K562 (cell line): ENCODE data around the gene RTBDN. TPM values are rescaled to one million over a fixed set of nuclear protein-coding genes. Genes with fewer than 3 reads are reported as not detected.
A peak's percentile ranks its signal among the peaks of the same experiment; 100 is the strongest.

Source experiments
- ATAC-seq: fragments of 200-7000 bp; cut with Tn5 transposase; 3 replicates; pipeline ENCODE4 v1.9.1; 2020; ENCODE audit warnings: moderate library complexity
- BruUV-seq: library from RNA; stranded (reverse); fragments of 400-500 nt; replicated peaks from 2 replicates; lab custom pipeline; 2021; lab: Mats Ljungman, UMichigan
- CTCF ChIA-PET: fragments of 300-600 bp; formaldehyde crosslinking; extraction: SDS; loops from one replicate; lab custom pipeline; 2021; ENCODE audit warnings: low intra/inter-chr PET ratio; lab: Yijun Ruan, JAX
- POLR2A ChIA-PET: fragments of 300-600, 350-650 bp; sonication (Branson Sonifier 250); formaldehyde crosslinking; extraction: SDS; loops from one replicate; lab custom pipeline; 2021; ENCODE audit warnings: antibody characterized with exemption, inconsistent platforms; lab: Yijun Ruan, JAX
- DNase-seq, 4 experiments: peaks; one replicate each; pipeline versions ENCODE4 v3.0.0 to v3.0.0-alpha.2; 2011 to 2018; ENCODE audit warnings: low spot score in 3 of 4, mixed read lengths in 3 of 4; ENCODE audit errors: extremely low read depth in 1 of 4
- FAIRE-seq: peaks from 2 replicates; lab custom pipeline; 2011; peaks lifted over from hg19 to GRCh38; lab: Jason Lieb, UNC
- H2AFZ ChIP-seq: 2 replicates; pipeline ENCODE4 v1.6.0; 2011; ENCODE audit warnings: low read depth, low read length, control low read depth, inconsistent platforms
- H3K27ac ChIP-seq: fragments of 200-600 bp; 3 replicates; pipeline ENCODE4 v1.8.0; 2011; ENCODE audit warnings: low read depth, mild to moderate bottlenecking, control low read depth, inconsistent platforms, low read length, moderate library complexity, mixed read lengths; ENCODE audit errors: extremely low read depth
- H3K27me3 ChIP-seq, 2 experiments: fragments of 300-600 bp in 1 of 2; 2 replicates in 1 of 2; 3 replicates in 1 of 2; pipeline versions ENCODE4 v1.6.0 to v1.8.0; 2011; ENCODE audit warnings: inconsistent platforms in 2 of 2, low read length in 2 of 2, mild to moderate bottlenecking in 1 of 2, mixed read lengths in 1 of 2, moderate library complexity in 1 of 2; ENCODE audit not compliant: control insufficient read depth in 2 of 2, insufficient read depth in 2 of 2
- H3K36me3 ChIP-seq: fragments of 300-600 bp; 3 replicates; pipeline ENCODE4 v1.8.0; 2011; ENCODE audit warnings: mild to moderate bottlenecking, low read length, inconsistent platforms; ENCODE audit not compliant: control insufficient read depth, insufficient read depth
- H3K4me1 ChIP-seq, 2 experiments: fragments of 200-600 bp in 1 of 2; replicated peaks in 1 of 2; 2 replicates in 1 of 2; 3 replicates in 1 of 2; pipeline versions ENCODE4 v1.5.1 to v1.8.0; 2011; ENCODE audit warnings: inconsistent platforms in 2 of 2, low read length in 2 of 2, mild to moderate bottlenecking in 1 of 2, mixed read lengths in 1 of 2, moderate library complexity in 1 of 2; ENCODE audit not compliant: control insufficient read depth in 2 of 2, insufficient read depth in 2 of 2
- H3K4me2 ChIP-seq: 2 replicates; pipeline ENCODE4 v1.6.1; 2011; ENCODE audit warnings: low read length, control low read depth, inconsistent platforms, mixed read lengths; ENCODE audit not compliant: insufficient read depth
- H3K4me3 ChIP-seq: fragments of 200-600 bp; sonication (generic), shearing (Covaris generic); 2 replicates; pipeline ENCODE4 v1.5.1; 2016; ENCODE audit warnings: control low read depth, inconsistent platforms
- H3K79me2 ChIP-seq: fragments of 200-600 bp; 3 replicates; pipeline ENCODE4 v1.8.0; 2011; ENCODE audit warnings: low read length, inconsistent platforms; ENCODE audit not compliant: control insufficient read depth, insufficient read depth
- H3K9ac ChIP-seq, 2 experiments: 2 replicates each; pipeline versions ENCODE4 v1.6.0 to v1.6.1; 2011; ENCODE audit warnings: low read depth in 2 of 2, low read length in 2 of 2, control low read depth in 1 of 2, inconsistent platforms in 1 of 2, mild to moderate bottlenecking in 1 of 2, mixed read lengths in 1 of 2; ENCODE audit not compliant: insufficient read depth in 1 of 2
- H3K9me1 ChIP-seq: one replicate; pipeline ENCODE4 v1.6.0; 2011; ENCODE audit warnings: inconsistent platforms, mild to moderate bottlenecking, low read length, moderate library complexity; ENCODE audit not compliant: control insufficient read depth, insufficient read depth
- H3K9me3 ChIP-seq: replicated peaks from 2 replicates; pipeline ENCODE4 v1.5.1; 2011; ENCODE audit warnings: low read depth, low read length, inconsistent platforms; ENCODE audit not compliant: control insufficient read depth, insufficient read depth
- H4K20me1 ChIP-seq: replicated peaks from 2 replicates; pipeline ENCODE4 v1.6.1; 2011; ENCODE audit warnings: low read length, inconsistent platforms, mixed read lengths; ENCODE audit not compliant: control insufficient read depth, insufficient read depth
- ADNP ChIP-seq: fragments of 200-800 bp; sonication (Bioruptor generic); IDR thresholded peaks from 2 replicates; pipeline ENCODE4 v1.6.1; 2016; ENCODE audit warnings: missing genetic modification characterization, missing compliant biosample characterization
- BRF2 ChIP-seq: IDR thresholded peaks from 3 replicates; pipeline ENCODE4 v1.6.1; 2011; ENCODE audit warnings: borderline replicate concordance, mild to moderate bottlenecking; ENCODE audit not compliant: insufficient read length, insufficient read depth
- CBFB ChIP-seq: sonication (generic); formaldehyde crosslinking; IDR thresholded peaks from 2 replicates; pipeline ENCODE4 v1.4.0; 2020; ENCODE audit warnings: mild to moderate bottlenecking, missing genetic modification reagents
- CEBPZ ChIP-seq: fragments of 150-350 bp; IDR thresholded peaks from 2 replicates; pipeline ENCODE4 v1.6.1; 2014; ENCODE audit warnings: low read depth, mild to moderate bottlenecking, low read length, borderline replicate concordance
- NKRF ChIP-seq: fragments of 450-650 bp; IDR thresholded peaks from 2 replicates; pipeline ENCODE4 v1.6.1; 2016; ENCODE audit warnings: borderline replicate concordance
- NR2C1 ChIP-seq, 2 experiments: fragments of 450-650 bp; IDR thresholded peaks; 2 replicates each; pipeline ENCODE4 v1.6.1; 2017; ENCODE audit warnings: mild to moderate bottlenecking in 2 of 2, antibody characterized with exemption in 1 of 2, inconsistent platforms in 1 of 2, missing compliant biosample characterization in 1 of 2, missing genetic modification characterization in 1 of 2
- PYGO2 ChIP-seq: fragments of 450-650 bp; IDR thresholded peaks from 2 replicates; pipeline ENCODE4 v1.6.1; 2016; ENCODE audit warnings: mild to moderate bottlenecking, missing genetic modification characterization, moderate library complexity, missing compliant biosample characterization
- XRCC5 ChIP-seq: fragments of 200-400 bp; formaldehyde crosslinking; IDR thresholded peaks from 2 replicates; pipeline ENCODE4 v1.6.1; 2017; ENCODE audit warnings: low read depth, mild to moderate bottlenecking, low read length
- ZBED1 ChIP-seq: IDR thresholded peaks from 2 replicates; pipeline ENCODE4 v1.6.1; 2014
- ZBTB43 ChIP-seq: sonication (generic); formaldehyde crosslinking; IDR thresholded peaks from 2 replicates; pipeline ENCODE4 v1.8.0; 2023; ENCODE audit warnings: mild to moderate bottlenecking, missing genetic modification reagents
- ZNF197 ChIP-seq: fragments of 200-800 bp; sonication (Bioruptor generic); IDR thresholded peaks from 2 replicates; pipeline ENCODE4 v1.6.1; 2016; ENCODE audit warnings: low read depth, missing genetic modification characterization, missing compliant biosample characterization
- ZNF232 ChIP-seq: sonication (generic); formaldehyde crosslinking; IDR thresholded peaks from 2 replicates; pipeline ENCODE4 v1.8.0; 2022; ENCODE audit warnings: mild to moderate bottlenecking, missing genetic modification reagents
- WGBS: fragments of 100-300 bp; shearing (Covaris generic); methylation state at CpG from one replicate; pipeline ENCODE4 v1.1.6; 2016; ENCODE audit warnings: low coverage, mixed read lengths; ENCODE audit not compliant: insufficient coverage; ENCODE audit errors: missing lambda C conversion rate; 5-methylcytosine and 5-hydroxymethylcytosine counted together
- in situ Hi-C: fragments of 300-500 bp; cut with MboI; formaldehyde crosslinking; loops from 4 replicates; pipeline ENCODE4 v1.15.0; 2018; ENCODE audit warnings: inconsistent platforms, mixed read lengths
- intact Hi-C: fragments of 100-400 bp; cut with micrococcal nuclease; formaldehyde crosslinking; loops from 2 replicates; pipeline ENCODE4 v1.14.2; 2022
- polyA plus RNA-seq, 8 experiments: library from polyadenylated mRNA; depleted of rRNA in 4 of 8; stranded (reverse) in 5 of 8; unstranded in 3 of 8; fragments of >200 nt; fragmentation: Nextera tagmentation in 2 of 8; fragmentation: Illumina TruSeq in 1 of 8; extraction: Ambion mirVana in 2 of 8; extraction: Trizol in 1 of 8; gene quantifications; 2 replicates each; pipeline versions ENCODE4 v1.2.1 to v1.2.3, GENCODE V29; 2011 to 2014; ENCODE audit warnings: inconsistent platforms in 1 of 8, missing spikeins in 1 of 8
- total RNA-seq, 7 experiments: library from RNA; depleted of rRNA in 6 of 7; stranded (reverse); fragments of >200 nt in 6 of 7; fragmentation: Illumina TruSeq in 2 of 7; extraction: Trizol in 2 of 7; gene quantifications; 2 replicates each; pipeline versions ENCODE4 v1.2.1 to v1.2.3, GENCODE V29; 2011 to 2021; ENCODE audit warnings: low replicate concordance in 1 of 7

The RTBDN gene
- total and polyA plus RNA-seq, 9 of the 15 experiments (the other 6 are each of a cell fraction or from before 2014, with no cell fraction given) = 0.20 to 2.3 (median 0.72) TPM; not detected in 1

- intact Hi-C loops = no loop called here
- no peaks in the 10 kb centered on the region for H3K27me3 ChIP-seq
- peaks cover 28% of the 10 kb centered on the region; the same call in 2 of the 3 replicates for H3K36me3 ChIP-seq
- no peak overlapping the region for H3K27ac ChIP-seq
- no peak overlapping the region for H3K4me3 ChIP-seq
- no peak overlapping the region for H3K9ac ChIP-seq
- H4K20me1 ChIP-seq = no peaks in the 10 kb centered on the region
- H3K79me2 ChIP-seq = 0 out of 3 replicates have a peak, but pooled peaks cover 2% of the 10 kb centered on the region
- ATAC-seq = no peak
- no TSS peak for BruUV-seq
- H2AFZ ChIP-seq = no peak overlapping the region
- H3K4me1 ChIP-seq = peaks cover 0 to 33% of the 10 kb centered on the region in 2 experiments; a peak in 2 of 5 replicates
- H3K9me3 ChIP-seq = peaks cover 2% of the 10 kb centered on the region; the same call in 1 of the 2 replicates
- no peak for FAIRE-seq
- 84% methylated on average over 6 of the region's 6 CpGs for WGBS
- H3K9me1 ChIP-seq = no peaks in the 10 kb centered on the region
- in situ Hi-C loops = no loop called here
- ChIA-PET CTCF (no interaction called here), POLR2A (interaction anchor here (0.6 to 1.1 kb wide), 2 partner anchors 16 to 34 kb away, joined by 3 to 6 read pairs; partner anchors contain the start of gene GCDH)
- DNase-seq = no peak
- no peak overlapping the region for H3K4me2 ChIP-seq
- TF ChIP-seq BRF2 (no peak), ZBTB43 (CRISPR knock-in tag) (no peak), ZNF197 (CRISPR knock-in tag) (no peak), NR2C1 (IDR thresholded peaks at IDR 0.05) (no peak), NR2C1 (tag; IDR thresholded peaks at IDR 0.05) (no peak), PYGO2 (tag) (no peak), CBFB (no peak), ZBED1 (no peak), ZNF232 (no peak), ADNP (tag) (peak; percentile 53), CEBPZ (no peak), NKRF (no peak), XRCC5 (no peak)
Measured at GRCh38 chr19:12875086-12875485, 40.7 kb upstream of the RTBDN start.
